Activated T-cell treated with anti-CD3 and anti-CD28 coated beads, Interleukin-2, amount 50 U/mL, for 4 hours (primary cell): ENCODE results near the gene APC2. TPM values are rescaled to one million over a fixed set of nuclear protein-coding genes. Genes with fewer than 3 reads are reported as not detected.
"Not testable (repeated sequence)": the region's sequence is repeated elsewhere in the genome, so short reads cannot be mapped to it uniquely, and the experiment has no call there.

Source experiments
- ATAC-seq, 2 donors: fragments of 200-7000 bp; cut with Tn5 transposase; one replicate each; pipeline ENCODE4 v1.10.0; 2021
- DNase-seq: peaks from one replicate; pipeline ENCODE4 v3.0.0-alpha.2; 2020
- H3K27me3 Mint-ChIP-seq: one replicate; pipeline ENCODE4 v1.8.0; 2021; ENCODE audit warnings: low read depth, mixed read lengths
- H3K36me3 Mint-ChIP-seq: one replicate; pipeline ENCODE4 v1.8.0; 2022; ENCODE audit warnings: mixed read lengths; ENCODE audit not compliant: insufficient read depth
- H3K4me1 Mint-ChIP-seq: one replicate; pipeline ENCODE4 v1.8.0; 2021; ENCODE audit warnings: low read depth, mixed read lengths
- H3K4me3 Mint-ChIP-seq: one replicate; pipeline ENCODE4 v1.8.0; 2021; ENCODE audit warnings: mild to moderate bottlenecking, moderate library complexity, mixed read lengths
- H3K9me3 Mint-ChIP-seq: one replicate; pipeline ENCODE4 v1.8.0; 2021; ENCODE audit warnings: mixed read lengths
- total RNA-seq, 3 donors: library from RNA; stranded (reverse); gene quantifications; one replicate each; pipeline ENCODE4 v1.2.1, GENCODE V29; 2021

APC2 gene
- total RNA-seq, 3 donors from 2014 or later, result 0.13 to 0.45 (median 0.16) TPM

DNA sequence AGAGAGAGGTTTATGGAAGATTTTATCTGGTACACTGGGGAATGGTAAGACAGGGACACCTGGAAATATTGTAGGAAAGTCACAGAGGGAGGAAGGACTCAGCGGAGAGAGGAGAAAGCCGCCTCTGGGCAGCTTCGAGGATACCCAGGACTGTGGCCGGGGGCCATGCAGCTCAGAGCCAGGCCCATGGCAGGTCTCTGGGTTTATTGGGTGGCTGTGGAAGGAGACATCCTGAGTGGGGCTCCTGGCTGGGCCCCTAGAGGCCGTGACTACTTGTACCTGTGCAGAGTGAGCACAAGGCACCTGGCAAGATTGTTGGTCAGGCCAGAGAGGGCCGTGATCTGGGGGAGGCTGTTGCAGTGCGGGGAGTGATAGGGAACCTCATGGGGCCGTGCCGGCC lies 39.1 kb upstream of the APC2 start:
- no peak for DNase-seq
- Mint-ChIP-seq H3K4me1 (peaks cover 68% of the 10 kb centered on the region), H3K4me3 (peak overlapping the region; percentile 96), H3K27me3 (no peaks in the 10 kb centered on the region), H3K9me3 (no peaks in the 10 kb centered on the region), H3K36me3 (peaks cover 13% of the 10 kb centered on the region)
- ATAC-seq, result no peak

DNA sequence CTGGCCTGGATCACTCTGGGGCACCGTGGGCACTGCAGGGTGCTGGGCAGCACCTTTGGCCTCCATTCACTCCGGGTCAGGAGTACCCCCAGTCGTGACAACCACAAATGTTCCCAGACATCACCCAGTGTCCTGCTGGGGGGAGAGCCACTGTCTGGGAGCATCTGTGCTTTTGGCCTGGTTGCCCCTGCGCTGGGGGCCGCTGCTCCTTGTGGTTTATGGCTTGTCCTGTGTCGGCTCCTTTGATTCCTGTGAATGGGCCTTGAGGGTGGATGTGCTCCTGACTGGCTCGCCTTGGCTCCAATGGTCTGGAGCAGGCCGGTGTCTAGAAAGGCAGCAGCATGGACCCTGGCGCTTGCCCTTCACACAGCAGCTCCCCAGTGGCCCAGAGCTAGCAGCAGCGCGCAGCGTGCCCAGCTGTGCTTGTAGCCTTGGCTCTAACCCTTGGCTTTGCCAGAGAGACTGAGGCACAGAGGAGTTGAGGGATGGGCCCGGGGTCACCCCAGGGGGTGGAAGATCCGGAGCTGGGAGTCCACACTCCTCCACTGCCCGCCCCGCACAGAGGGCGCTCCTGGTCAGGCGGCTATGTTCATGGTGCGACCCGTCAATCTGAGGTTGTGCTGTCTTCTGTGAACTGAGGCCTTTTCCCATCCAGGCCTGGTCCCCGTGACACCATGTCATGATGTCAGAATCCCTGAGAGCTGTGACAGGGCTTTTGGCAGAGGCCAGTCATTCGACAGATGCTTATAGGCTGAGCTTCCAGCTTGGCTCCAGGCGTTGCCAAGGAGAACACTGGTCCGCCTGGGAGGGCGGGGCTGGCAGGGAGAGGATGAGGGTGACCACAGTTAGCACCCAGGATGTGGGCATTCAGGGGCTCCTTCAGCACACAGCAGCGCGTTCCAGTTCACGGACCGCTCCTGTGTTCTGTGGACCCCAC lies 38.4 kb upstream of the APC2 start:
- H3K36me3 Mint-ChIP-seq, result peaks cover 14% of the 10 kb centered on the region
- DNase-seq (no peak), ATAC-seq (no peak)
- H3K9me3 Mint-ChIP-seq, result no peaks in the 10 kb centered on the region
- H3K27me3 Mint-ChIP-seq, result no peaks in the 10 kb centered on the region
- peaks cover 73% of the 10 kb centered on the region for H3K4me1 Mint-ChIP-seq
- H3K4me3 Mint-ChIP-seq, result peak overlapping the region; percentile 96

GRCh38 chr19:1412323-1412923 lies 37.5 kb upstream of the APC2 start:
- H3K27me3 Mint-ChIP-seq, result no peaks in the 10 kb centered on the region
- peaks cover 15% of the 10 kb centered on the region for H3K36me3 Mint-ChIP-seq
- H3K9me3 Mint-ChIP-seq, result no peaks in the 10 kb centered on the region
- ATAC-seq, result no peak
- peaks cover 76% of the 10 kb centered on the region for H3K4me1 Mint-ChIP-seq
- peak overlapping the region; percentile 96 for H3K4me3 Mint-ChIP-seq
- DNase-seq, result no peak

DNA sequence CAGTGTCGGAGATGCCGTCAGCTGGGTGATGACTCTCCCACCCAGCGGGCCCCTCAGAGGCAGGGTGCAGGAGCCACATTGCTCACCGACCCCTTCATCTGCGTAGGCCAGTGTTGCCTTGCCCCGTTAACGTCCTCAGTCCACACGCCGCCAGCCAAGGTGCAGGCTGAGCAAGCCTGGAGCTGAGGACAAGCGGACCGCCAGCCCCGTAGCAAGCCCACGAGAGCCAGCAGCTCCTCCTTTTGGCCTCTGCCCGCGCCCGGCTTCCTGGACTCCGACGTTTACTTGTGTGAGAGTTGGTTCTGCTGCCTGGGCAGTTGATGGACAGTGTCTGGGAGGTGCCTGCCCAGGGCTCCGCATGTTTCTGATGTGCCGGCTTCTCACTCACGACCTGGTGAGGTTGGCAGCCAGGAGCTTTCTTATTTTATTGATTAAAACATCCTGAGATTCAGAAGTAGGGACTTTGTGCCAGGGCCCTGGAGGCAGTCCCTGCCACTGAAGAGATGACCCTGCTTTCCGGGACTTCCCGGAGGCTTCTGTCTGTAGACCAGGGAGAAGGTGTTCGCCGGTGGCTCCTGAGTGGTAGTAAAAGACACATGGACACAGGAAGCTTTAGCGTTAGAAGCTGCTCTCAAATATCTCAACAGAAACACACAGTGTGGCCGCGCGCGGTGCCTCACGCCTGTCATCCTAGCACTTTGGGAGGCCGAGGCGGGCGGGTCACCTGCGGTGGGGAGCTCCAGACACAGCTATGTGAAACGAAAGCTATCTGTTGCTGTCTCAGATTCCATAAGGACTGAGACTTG lies 36.7 kb upstream of the APC2 start:
- ATAC-seq (no peak), DNase-seq (no peak)
- Mint-ChIP-seq H3K36me3 (peaks cover 19% of the 10 kb centered on the region), H3K4me1 (peaks cover 80% of the 10 kb centered on the region), H3K4me3 (peak overlapping the region; percentile 16), H3K27me3 (no peaks in the 10 kb centered on the region), H3K9me3 (no peaks in the 10 kb centered on the region)

DNA sequence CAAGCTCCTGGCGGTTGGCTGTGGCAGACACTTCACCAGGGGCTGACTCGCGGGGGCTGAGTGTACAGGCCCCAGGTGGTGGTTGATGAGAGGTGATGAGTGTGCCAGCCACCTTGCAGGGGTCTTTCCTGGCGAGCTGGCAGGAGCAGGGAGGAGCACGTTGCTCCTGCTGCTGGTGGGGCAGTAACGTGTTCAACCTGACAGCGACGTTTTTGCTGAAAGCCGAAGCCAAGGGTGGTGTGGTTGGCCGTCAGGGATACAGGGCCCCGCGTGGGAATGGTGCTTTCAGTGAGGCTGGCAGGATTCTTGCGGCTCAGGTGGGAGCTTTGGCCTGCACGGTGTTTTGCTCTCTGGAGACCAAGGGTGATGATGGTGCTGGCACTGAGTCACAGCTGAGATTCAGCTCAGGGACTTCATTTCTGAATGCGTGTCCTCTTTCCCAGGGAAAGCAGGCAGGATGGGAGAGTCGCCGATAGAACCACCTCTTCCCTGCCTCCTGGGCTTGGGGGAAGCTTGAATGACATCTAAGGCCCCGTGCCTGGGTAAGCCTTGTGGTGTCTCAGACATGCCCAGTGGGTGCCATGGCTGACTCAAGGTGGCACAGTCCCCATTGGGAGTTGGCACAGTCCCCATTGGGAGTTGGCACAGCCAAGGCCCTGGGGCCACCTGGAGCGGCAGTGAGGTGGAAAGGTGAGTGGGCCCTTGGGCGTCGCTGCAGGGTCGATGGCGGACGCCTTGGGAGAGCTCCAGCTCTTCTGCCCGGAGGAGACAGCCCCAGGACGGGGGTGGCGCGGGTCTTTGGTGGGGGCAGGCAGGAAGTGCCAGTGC lies 33.7 kb upstream of the APC2 start:
- no peaks in the 10 kb centered on the region for H3K9me3 Mint-ChIP-seq
- peaks cover 25% of the 10 kb centered on the region for H3K36me3 Mint-ChIP-seq
- no peaks in the 10 kb centered on the region for H3K27me3 Mint-ChIP-seq
- ATAC-seq (no peak), DNase-seq (no peak)
- H3K4me3 Mint-ChIP-seq, result peak overlapping the region; percentile 31
- H3K4me1 Mint-ChIP-seq, result peaks cover 54% of the 10 kb centered on the region

DNA sequence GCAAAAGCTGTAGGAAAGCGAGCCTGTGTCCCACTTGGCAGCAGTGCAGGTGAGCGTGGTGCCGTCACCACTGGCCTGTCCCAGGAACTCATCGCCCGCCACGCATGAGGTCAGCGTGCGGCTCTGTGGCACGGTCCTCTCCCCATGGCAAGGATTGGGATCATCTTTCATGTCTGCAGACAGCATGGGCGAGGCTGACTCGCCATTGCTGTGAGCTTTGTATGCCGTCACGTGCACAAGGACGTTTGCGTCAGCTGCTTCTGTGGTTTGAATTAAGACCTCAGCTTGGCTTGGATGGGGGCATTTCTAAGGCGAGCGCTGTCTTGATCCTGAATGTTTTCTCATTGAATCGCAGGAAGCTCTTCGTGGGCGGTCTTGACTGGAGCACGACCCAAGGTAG lies 32.8 kb upstream of the APC2 start:
- ATAC-seq (no peak), DNase-seq (no peak)
- Mint-ChIP-seq H3K4me1 (peaks cover 45% of the 10 kb centered on the region), H3K36me3 (peaks cover 25% of the 10 kb centered on the region), H3K9me3 (no peaks in the 10 kb centered on the region), H3K4me3 (no peak overlapping the region), H3K27me3 (no peaks in the 10 kb centered on the region)

DNA sequence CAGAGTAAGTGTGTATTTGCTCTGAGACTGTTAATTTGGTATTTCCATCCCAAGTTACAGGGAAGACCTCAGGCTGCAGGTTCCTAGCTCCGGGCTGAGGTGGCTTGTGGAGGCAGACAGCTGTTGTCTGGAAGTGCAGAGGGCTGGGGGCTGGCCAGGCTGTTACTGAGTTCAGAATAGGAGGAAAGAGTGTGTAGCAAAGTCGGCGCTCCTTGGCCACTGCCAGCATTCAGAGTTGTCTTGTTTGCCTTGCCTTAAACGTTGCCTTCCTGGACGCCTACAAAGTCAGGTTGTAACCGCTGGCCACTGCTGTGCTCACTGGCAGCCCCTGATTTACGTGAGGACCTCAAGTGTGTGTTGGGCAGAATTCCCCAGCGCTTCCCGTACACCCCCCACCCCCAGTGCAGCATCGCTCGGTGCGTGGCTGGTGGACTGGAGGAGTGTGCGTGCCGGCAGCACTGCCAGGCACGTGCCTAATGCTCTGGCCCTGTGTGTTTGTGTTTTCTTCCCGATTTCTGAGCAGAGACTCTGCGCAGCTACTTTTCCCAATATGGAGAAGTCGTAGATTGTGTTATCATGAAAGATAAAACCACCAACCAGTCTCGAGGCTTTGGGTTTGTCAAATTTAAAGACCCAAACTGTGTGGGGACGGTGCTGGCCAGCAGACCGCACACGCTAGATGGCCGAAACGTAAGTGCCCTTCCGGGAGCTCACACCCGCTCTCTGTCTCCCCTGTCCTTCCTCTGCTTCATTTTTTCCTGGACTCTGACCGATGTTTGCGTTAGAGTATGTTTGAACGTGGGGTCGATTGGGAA lies 32.0 kb upstream of the APC2 start:
- Mint-ChIP-seq H3K27me3 (no peaks in the 10 kb centered on the region), H3K36me3 (peaks cover 31% of the 10 kb centered on the region), H3K4me3 (no peak overlapping the region), H3K4me1 (peaks cover 41% of the 10 kb centered on the region), H3K9me3 (no peaks in the 10 kb centered on the region)
- ATAC-seq (no peak), DNase-seq (no peak)

- no peak for ATAC-seq
- H3K36me3 Mint-ChIP-seq, result peaks cover 37% of the 10 kb centered on the region
- DNase-seq, result no peak
- no peak overlapping the region for H3K4me3 Mint-ChIP-seq
- peaks cover 35% of the 10 kb centered on the region for H3K4me1 Mint-ChIP-seq
- H3K9me3 Mint-ChIP-seq, result no peaks in the 10 kb centered on the region
- H3K27me3 Mint-ChIP-seq, result no peaks in the 10 kb centered on the region
Measured at GRCh38 chr19:1418496-1418775, 31.5 kb upstream of the APC2 start.

GRCh38 chr19:1418951-1419738 lies 30.8 kb upstream of the APC2 start:
- ATAC-seq, result no peak

DNA sequence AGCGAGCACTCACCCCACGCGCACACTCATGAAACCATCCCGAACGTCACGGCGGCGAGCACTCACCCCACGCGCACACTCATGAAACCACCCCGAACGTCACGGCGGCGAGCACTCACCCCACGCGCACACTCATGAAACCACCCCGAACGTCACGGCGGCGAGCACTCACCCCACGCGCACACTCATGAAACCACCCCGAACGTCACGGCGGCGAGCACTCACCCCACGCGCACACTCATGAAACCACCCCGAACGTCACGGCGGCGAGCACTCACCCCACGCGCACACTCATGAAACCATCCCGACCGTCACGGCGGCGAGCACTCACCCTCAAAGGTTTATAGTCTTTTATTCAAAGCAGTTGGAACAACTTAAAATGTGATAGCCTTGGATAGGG lies 29.8 kb upstream of the APC2 start:
- H3K4me3 Mint-ChIP-seq, H3K27me3 Mint-ChIP-seq, H3K9me3 Mint-ChIP-seq, ATAC-seq, DNase-seq: not testable (repeated sequence)
- peaks cover 40% of the 10 kb centered on the region for H3K36me3 Mint-ChIP-seq
- peaks cover 24% of the 10 kb centered on the region for H3K4me1 Mint-ChIP-seq

More at GRCh38 chr19:1418951-1419738, 30.8 kb upstream of the APC2 start:
- Mint-ChIP-seq H3K36me3 (peaks cover 37% of the 10 kb centered on the region), H3K4me1 (peaks cover 28% of the 10 kb centered on the region), H3K4me3 (no peak overlapping the region), H3K27me3 (no peaks in the 10 kb centered on the region), H3K9me3 (no peaks in the 10 kb centered on the region)
- no peak for DNase-seq

GRCh38 chr19:1420590-1420989 lies 29.3 kb upstream of the APC2 start:
- Mint-ChIP-seq H3K4me3 (no peak overlapping the region), H3K36me3 (peaks cover 41% of the 10 kb centered on the region), H3K27me3 (no peaks in the 10 kb centered on the region), H3K4me1 (peaks cover 19% of the 10 kb centered on the region), H3K9me3 (no peaks in the 10 kb centered on the region)
- DNase-seq (no peak), ATAC-seq (no peak)

DNA sequence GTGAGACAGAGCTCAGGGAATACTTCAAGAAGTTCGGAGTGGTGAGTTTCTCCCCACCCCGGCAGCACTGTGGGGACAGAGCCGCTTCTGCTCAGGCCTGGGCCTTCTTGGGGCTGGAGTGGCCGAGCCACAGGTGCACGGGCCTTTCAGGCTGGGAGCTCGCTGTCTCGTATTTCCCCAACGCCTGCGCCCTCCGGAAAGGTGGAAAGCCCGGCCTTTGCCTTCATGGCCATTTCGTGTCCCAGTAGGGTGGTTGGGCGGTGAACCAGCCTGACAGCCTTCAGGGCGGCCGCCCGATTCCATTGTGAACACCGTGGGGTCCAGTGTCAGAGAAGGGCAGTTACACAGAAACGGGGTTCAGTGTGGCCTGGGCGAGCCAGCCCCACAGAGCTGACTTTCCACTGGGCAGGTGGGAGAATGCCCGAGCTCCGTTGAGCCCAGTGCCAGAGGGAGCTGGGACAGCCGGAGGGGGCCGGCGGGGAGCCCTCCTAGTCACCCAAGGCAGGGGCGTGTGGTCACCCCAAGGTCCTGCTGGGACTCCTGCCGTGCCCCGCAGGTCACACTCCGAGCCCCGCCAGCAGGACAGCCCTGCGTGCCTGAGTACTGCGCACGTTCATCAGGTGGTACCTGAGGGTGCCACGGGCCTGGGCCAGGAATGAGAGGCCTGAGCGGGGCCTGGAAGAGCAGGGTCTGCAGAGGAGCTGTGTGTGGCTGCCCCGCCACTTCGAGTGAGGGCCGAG lies 28.5 kb upstream of the APC2 start:
- DNase-seq, result no peak
- no peak for ATAC-seq
- H3K4me1 Mint-ChIP-seq, result peaks cover 11% of the 10 kb centered on the region
- H3K36me3 Mint-ChIP-seq, result peaks cover 45% of the 10 kb centered on the region
- H3K9me3 Mint-ChIP-seq, result no peaks in the 10 kb centered on the region
- no peak overlapping the region for H3K4me3 Mint-ChIP-seq
- no peaks in the 10 kb centered on the region for H3K27me3 Mint-ChIP-seq
